C4-2B (cell line): ENCODE results near the gene MIPEP.

Experiments
- ZFX ChIP-seq: fragments of 450-650 bp; IDR thresholded peaks from 2 replicates; pipeline ENCODE4 v1.6.1; 2017
- TF ChIP-seq, protein P1 (sequence below): fragments of 450-650 bp; conservative IDR thresholded peaks from 2 replicates; pipeline ENCODE4 v1.5.1; 2017; ENCODE audit warnings: mild to moderate bottlenecking

DNA sequence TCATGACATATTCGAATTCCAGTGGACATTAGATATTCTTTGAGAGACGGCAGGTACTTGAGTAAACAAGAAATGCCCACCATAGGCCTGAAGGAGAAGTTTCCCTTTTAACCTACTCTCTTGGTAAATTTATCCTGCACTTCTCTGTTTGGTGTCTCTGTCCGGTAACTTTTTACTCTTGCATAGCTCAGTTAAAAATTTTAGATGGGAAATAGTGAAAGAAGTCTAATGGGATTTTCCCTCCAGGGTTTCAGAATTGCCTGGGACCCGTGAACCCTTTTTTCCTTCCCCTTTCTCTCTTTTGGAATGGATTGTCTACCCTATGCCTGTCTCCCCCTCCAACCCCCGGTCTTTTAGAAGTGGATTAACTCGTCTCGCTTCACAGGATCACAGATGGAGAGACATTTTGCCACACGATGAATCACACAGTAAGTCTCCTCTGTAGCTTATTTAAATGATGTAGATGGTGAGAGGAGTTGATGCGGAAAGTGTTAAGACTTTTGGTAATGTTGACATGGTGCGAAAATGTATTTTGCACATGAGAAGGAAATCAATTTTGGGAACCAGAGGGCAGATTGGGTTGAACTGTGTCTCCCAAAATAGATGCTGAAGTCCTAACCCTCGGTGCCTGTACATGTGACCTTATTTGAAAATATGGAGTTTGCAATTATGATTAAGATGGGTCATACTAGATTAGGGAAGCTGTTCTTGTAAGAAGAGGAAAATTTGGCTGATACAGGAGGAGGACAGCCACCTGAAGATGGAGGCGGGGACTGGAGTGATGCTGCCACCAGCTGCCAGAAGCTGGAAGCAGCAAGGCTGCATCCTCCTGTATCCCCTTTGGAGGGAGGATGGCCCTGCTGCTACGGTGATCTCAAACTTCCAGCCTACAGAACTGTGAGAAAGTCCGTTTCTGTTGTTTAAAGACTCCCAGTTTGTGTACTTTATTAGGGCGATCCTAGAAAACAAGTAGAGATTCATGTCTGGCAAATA lies 711 bp upstream of the MIPEP start:
- TF ChIP-seq, protein P1, sequence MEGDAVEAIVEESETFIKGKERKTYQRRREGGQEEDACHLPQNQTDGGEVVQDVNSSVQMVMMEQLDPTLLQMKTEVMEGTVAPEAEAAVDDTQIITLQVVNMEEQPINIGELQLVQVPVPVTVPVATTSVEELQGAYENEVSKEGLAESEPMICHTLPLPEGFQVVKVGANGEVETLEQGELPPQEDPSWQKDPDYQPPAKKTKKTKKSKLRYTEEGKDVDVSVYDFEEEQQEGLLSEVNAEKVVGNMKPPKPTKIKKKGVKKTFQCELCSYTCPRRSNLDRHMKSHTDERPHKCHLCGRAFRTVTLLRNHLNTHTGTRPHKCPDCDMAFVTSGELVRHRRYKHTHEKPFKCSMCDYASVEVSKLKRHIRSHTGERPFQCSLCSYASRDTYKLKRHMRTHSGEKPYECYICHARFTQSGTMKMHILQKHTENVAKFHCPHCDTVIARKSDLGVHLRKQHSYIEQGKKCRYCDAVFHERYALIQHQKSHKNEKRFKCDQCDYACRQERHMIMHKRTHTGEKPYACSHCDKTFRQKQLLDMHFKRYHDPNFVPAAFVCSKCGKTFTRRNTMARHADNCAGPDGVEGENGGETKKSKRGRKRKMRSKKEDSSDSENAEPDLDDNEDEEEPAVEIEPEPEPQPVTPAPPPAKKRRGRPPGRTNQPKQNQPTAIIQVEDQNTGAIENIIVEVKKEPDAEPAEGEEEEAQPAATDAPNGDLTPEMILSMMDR: peak; percentile 88
- TF ChIP-seq ZFX: no peak
